ENCODE results near the gene CDH5.

The CDH5 gene

GRCh38 chr16:66439051-66439730 is 72.7 kb downstream of the CDH5 start:
- no peak for TF ChIP-seq CTCF (IDR thresholded peaks at IDR 0.05; ENCODE audit: low read depth, low read length)
- no peak for DNase-seq (ENCODE audit: extremely low read depth, low read depth)

- no peak for TF ChIP-seq CTCF (IDR thresholded peaks at IDR 0.05; ENCODE audit: low read depth, low read length)
- DNase-seq (ENCODE audit: extremely low read depth, low read depth), result no peak
Observed at GRCh38 chr16:66440271-66440802, 73.8 kb downstream of the CDH5 start.

GRCh38 chr16:66440970-66441369 is 74.5 kb downstream of the CDH5 start:
- no peak for TF ChIP-seq CTCF (IDR thresholded peaks at IDR 0.05; ENCODE audit: low read depth, low read length)
- DNase-seq (ENCODE audit: extremely low read depth, low read depth), result no peak

- TF ChIP-seq CTCF (IDR thresholded peaks at IDR 0.05; ENCODE audit: low read depth, low read length), result no peak
- no peak for DNase-seq (ENCODE audit: extremely low read depth, low read depth)
Observed at GRCh38 chr16:66441586-66442375, 75.3 kb downstream of the CDH5 start.

GRCh38 chr16:66442502-66443268 is 76.2 kb downstream of the CDH5 start:
- no peak for TF ChIP-seq CTCF (IDR thresholded peaks at IDR 0.05; ENCODE audit: low read depth, low read length)
- no peak for DNase-seq (ENCODE audit: extremely low read depth, low read depth)

- TF ChIP-seq CTCF (IDR thresholded peaks at IDR 0.05; ENCODE audit: low read depth, low read length), result no peak
- no peak for DNase-seq (ENCODE audit: extremely low read depth, low read depth)
Observed at GRCh38 chr16:66443269-66443652, 76.8 kb downstream of the CDH5 start.

Measured in AG09319 (cell line).